Measurements from ENCODE around the gene RGP1. TPM values are rescaled to one million over a fixed set of nuclear protein-coding genes. Genes with fewer than 3 reads are reported as not detected.

RGP1 gene
- total RNA-seq, 1 donor from 2014 or later: 33.9 TPM

GRCh38 chr9:35754264-35754663, 5.2 kb downstream of the RGP1 start, which contains the start of gene MSMP:
Gene MSMP (minus strand): TSS chr9:35754276. CDS start chr9:35754129, 147 bp downstream.
- DNase-seq (ENCODE audit: low spot score in 2 of 2, unreplicated experiment in 2 of 2): no peak
- Mint-ChIP-seq H3K4me3 (no peak within 1 kb of the TSS), H3K36me3 (peaks cover 20% of the 10 kb centered on the region), H3K9me3 (no peaks in the 10 kb centered on the region), H3K4me1 (peaks cover 27% of the 10 kb centered on the region), H3K27me3 (ENCODE audit: low read depth) (no peaks in the 10 kb centered on the region), H3K27ac (no peak within 1 kb of the TSS)
- TF ChIP-seq CTCF (IDR thresholded peaks at IDR 0.05; ENCODE audit: unreplicated experiment): no peak

GRCh38 chr9:35755071-35755470, 6.0 kb downstream of the RGP1 start:
- no peak for DNase-seq (ENCODE audit: low spot score in 2 of 2, unreplicated experiment in 2 of 2)
- no peak overlapping the region for H3K4me3 Mint-ChIP-seq
- no peaks in the 10 kb centered on the region for H3K9me3 Mint-ChIP-seq
- H3K27ac Mint-ChIP-seq: no peak overlapping the region
- no peak for TF ChIP-seq CTCF (IDR thresholded peaks at IDR 0.05; ENCODE audit: unreplicated experiment)
- peaks cover 20% of the 10 kb centered on the region for H3K36me3 Mint-ChIP-seq
- peaks cover 24% of the 10 kb centered on the region for H3K4me1 Mint-ChIP-seq
- H3K27me3 Mint-ChIP-seq (ENCODE audit: low read depth): no peaks in the 10 kb centered on the region

- Mint-ChIP-seq H3K36me3 (peaks cover 15% of the 10 kb centered on the region), H3K9me3 (no peaks in the 10 kb centered on the region), H3K4me3 (peak overlapping the region; percentile 93), H3K27ac (peak overlapping the region; percentile 96), H3K4me1 (peaks cover 27% of the 10 kb centered on the region), H3K27me3 (ENCODE audit: low read depth) (no peaks in the 10 kb centered on the region)
- peak; percentile 40 for TF ChIP-seq CTCF (IDR thresholded peaks at IDR 0.05; ENCODE audit: unreplicated experiment)
- DNase-seq (ENCODE audit: low spot score in 2 of 2, unreplicated experiment in 2 of 2): peak in 1 of 2 experiments; percentile 63
Measured at GRCh38 chr9:35756275-35757225, 7.5 kb downstream of the RGP1 start.

GRCh38 chr9:35757226-35757891, 8.3 kb downstream of the RGP1 start:
- Mint-ChIP-seq H3K27me3 (ENCODE audit: low read depth) (no peaks in the 10 kb centered on the region), H3K4me3 (peak overlapping the region; percentile 93), H3K36me3 (peaks cover 10% of the 10 kb centered on the region), H3K27ac (peak overlapping the region; percentile 93), H3K9me3 (no peaks in the 10 kb centered on the region), H3K4me1 (peaks cover 27% of the 10 kb centered on the region)
- DNase-seq (ENCODE audit: low spot score in 2 of 2, unreplicated experiment in 2 of 2): no peak
- no peak for TF ChIP-seq CTCF (IDR thresholded peaks at IDR 0.05; ENCODE audit: unreplicated experiment)

- peaks cover 27% of the 10 kb centered on the region for H3K4me1 Mint-ChIP-seq
Measured at GRCh38 chr9:35757892-35758275, 8.8 kb downstream of the RGP1 start.

More at GRCh38 chr9:35757892-35758275, 8.8 kb downstream of the RGP1 start:
- no peaks in the 10 kb centered on the region for H3K27me3 Mint-ChIP-seq (ENCODE audit: low read depth)
- TF ChIP-seq CTCF (IDR thresholded peaks at IDR 0.05; ENCODE audit: unreplicated experiment): no peak
- peak overlapping the region; percentile 29 for H3K27ac Mint-ChIP-seq
- peak overlapping the region; percentile 93 for H3K4me3 Mint-ChIP-seq
- no peak for DNase-seq (ENCODE audit: low spot score in 2 of 2, unreplicated experiment in 2 of 2)
- H3K36me3 Mint-ChIP-seq: peaks cover 8% of the 10 kb centered on the region
- no peaks in the 10 kb centered on the region for H3K9me3 Mint-ChIP-seq

Measured in mesothelial cell of epicardium (in vitro differentiated cells).